SK-N-SH treated with all-trans-retinoic acid at 6 μM for 48 hours (cell line): ENCODE results near the gene CCDC78.

Experiments used
- ATAC-seq: fragments of 200-7000 bp; cut with Tn5 transposase; 3 replicates; pipeline ENCODE4 v1.9.1; 2020; ENCODE audit warnings: mild to moderate bottlenecking, moderate library complexity
- ARNTL ChIP-seq: fragments of 450-650 bp; formaldehyde crosslinking; IDR thresholded peaks from 2 replicates; pipeline ENCODE4 v1.5.0; 2020; ENCODE audit warnings: low read depth, mild to moderate bottlenecking, moderate library complexity, borderline replicate concordance
- BACH2 ChIP-seq: fragments of 250-450 bp; sonication (Bioruptor Pico); IDR thresholded peaks from 2 replicates; pipeline ENCODE4 v1.9.0; 2021; ENCODE audit warnings: mild to moderate bottlenecking, borderline replicate concordance
- CSDC2 ChIP-seq: fragments of 250-450 bp; sonication (Bioruptor Pico); IDR thresholded peaks from 2 replicates; pipeline ENCODE4 v1.5.0; 2020; ENCODE audit warnings: mild to moderate bottlenecking, moderate library complexity
- ESRRG ChIP-seq: fragments of 250-450 bp; sonication (Bioruptor Pico); IDR thresholded peaks from 2 replicates; pipeline ENCODE4 v1.6.1; 2021; ENCODE audit warnings: mild to moderate bottlenecking
- GLIS3 ChIP-seq: fragments of 250-450 bp; sonication (Bioruptor Pico); IDR thresholded peaks from 2 replicates; pipeline ENCODE4 v1.5.0; 2020; ENCODE audit warnings: mild to moderate bottlenecking, moderate library complexity
- OSR1 ChIP-seq: fragments of 250-450 bp; sonication (Bioruptor Pico); IDR thresholded peaks from 2 replicates; pipeline ENCODE4 v1.8.0; 2022; ENCODE audit warnings: moderate library complexity, mild to moderate bottlenecking, inconsistent platforms
- PPARA ChIP-seq: fragments of 250-450 bp; sonication (Bioruptor Pico); IDR thresholded peaks from 2 replicates; pipeline ENCODE4 v1.5.0; 2020; ENCODE audit warnings: mild to moderate bottlenecking, borderline replicate concordance
- RARB ChIP-seq: fragments of 250-450 bp; sonication (Bioruptor Pico); IDR thresholded peaks from 2 replicates; pipeline ENCODE4 v1.8.0; 2021; ENCODE audit warnings: mild to moderate bottlenecking, moderate library complexity
- TCF4 ChIP-seq: fragments of 250-450 bp; sonication (Bioruptor Pico); IDR thresholded peaks from 2 replicates; pipeline ENCODE4 v1.8.0; 2021; ENCODE audit warnings: mild to moderate bottlenecking, moderate library complexity, borderline replicate concordance
- ZC3H10 ChIP-seq: fragments of 250-450 bp; sonication (Bioruptor Pico); IDR thresholded peaks from 2 replicates; pipeline ENCODE4 v1.5.1; 2021; ENCODE audit warnings: mild to moderate bottlenecking, moderate library complexity
- ZFP3 ChIP-seq: fragments of 250-450 bp; sonication (Bioruptor Pico); IDR thresholded peaks from 2 replicates; pipeline ENCODE4 v1.5.0; 2020; ENCODE audit warnings: mild to moderate bottlenecking, moderate library complexity
- ZFP30 ChIP-seq: fragments of 450-650 bp; formaldehyde crosslinking; IDR thresholded peaks from 2 replicates; pipeline ENCODE4 v1.5.0; 2022; ENCODE audit warnings: mild to moderate bottlenecking, moderate library complexity
- ZNF565 ChIP-seq: fragments of 450-650 bp; formaldehyde crosslinking; conservative IDR thresholded peaks from 2 replicates; pipeline ENCODE4 v1.5.0; 2020; ENCODE audit warnings: low read depth, mild to moderate bottlenecking, moderate library complexity
- ZNF8 ChIP-seq: fragments of 450-650 bp; formaldehyde crosslinking; IDR thresholded peaks from 2 replicates; pipeline ENCODE4 v1.5.0; 2020; ENCODE audit warnings: mild to moderate bottlenecking, moderate library complexity
- TF ChIP-seq, protein P1 (sequence below): fragments of 250-450 bp; sonication (Bioruptor Pico); IDR thresholded peaks from 2 replicates; pipeline ENCODE4 v1.5.1; 2020; ENCODE audit warnings: low read depth, mild to moderate bottlenecking, moderate library complexity
- TF ChIP-seq, protein P2 (sequence below): fragments of 250-450 bp; sonication (Bioruptor Pico); IDR thresholded peaks from 2 replicates; pipeline ENCODE4 v1.8.0; 2021; ENCODE audit warnings: low read depth, mild to moderate bottlenecking, moderate library complexity, borderline replicate concordance
- TF ChIP-seq, protein P3 (sequence below): fragments of 250-450 bp; sonication (Bioruptor Pico); IDR thresholded peaks from 2 replicates; pipeline ENCODE4 v1.8.0; 2020; ENCODE audit warnings: mild to moderate bottlenecking, moderate library complexity, borderline replicate concordance
- TF ChIP-seq, protein P4 (sequence below): fragments of 250-450 bp; sonication (Bioruptor Pico); IDR thresholded peaks from 2 replicates; pipeline ENCODE4 v1.5.0; 2020; ENCODE audit warnings: mild to moderate bottlenecking, moderate library complexity

CCDC78 gene

GRCh38 chr16:720447-720989, 5.7 kb downstream of the CCDC78 start:
- no peak for TF ChIP-seq OSR1
- TF ChIP-seq, protein P1, sequence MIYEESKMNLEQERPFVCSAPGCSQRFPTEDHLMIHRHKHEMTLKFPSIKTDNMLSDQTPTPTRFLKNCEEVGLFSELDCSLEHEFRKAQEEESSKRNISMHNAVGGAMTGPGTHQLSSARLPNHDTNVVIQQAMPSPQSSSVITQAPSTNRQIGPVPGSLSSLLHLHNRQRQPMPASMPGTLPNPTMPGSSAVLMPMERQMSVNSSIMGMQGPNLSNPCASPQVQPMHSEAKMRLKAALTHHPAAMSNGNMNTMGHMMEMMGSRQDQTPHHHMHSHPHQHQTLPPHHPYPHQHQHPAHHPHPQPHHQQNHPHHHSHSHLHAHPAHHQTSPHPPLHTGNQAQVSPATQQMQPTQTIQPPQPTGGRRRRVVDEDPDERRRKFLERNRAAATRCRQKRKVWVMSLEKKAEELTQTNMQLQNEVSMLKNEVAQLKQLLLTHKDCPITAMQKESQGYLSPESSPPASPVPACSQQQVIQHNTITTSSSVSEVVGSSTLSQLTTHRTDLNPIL (CRISPR knock-in tag), result no peak
- TF ChIP-seq GLIS3 (CRISPR knock-in tag), result peak; percentile 70
- TF ChIP-seq, protein P2, sequence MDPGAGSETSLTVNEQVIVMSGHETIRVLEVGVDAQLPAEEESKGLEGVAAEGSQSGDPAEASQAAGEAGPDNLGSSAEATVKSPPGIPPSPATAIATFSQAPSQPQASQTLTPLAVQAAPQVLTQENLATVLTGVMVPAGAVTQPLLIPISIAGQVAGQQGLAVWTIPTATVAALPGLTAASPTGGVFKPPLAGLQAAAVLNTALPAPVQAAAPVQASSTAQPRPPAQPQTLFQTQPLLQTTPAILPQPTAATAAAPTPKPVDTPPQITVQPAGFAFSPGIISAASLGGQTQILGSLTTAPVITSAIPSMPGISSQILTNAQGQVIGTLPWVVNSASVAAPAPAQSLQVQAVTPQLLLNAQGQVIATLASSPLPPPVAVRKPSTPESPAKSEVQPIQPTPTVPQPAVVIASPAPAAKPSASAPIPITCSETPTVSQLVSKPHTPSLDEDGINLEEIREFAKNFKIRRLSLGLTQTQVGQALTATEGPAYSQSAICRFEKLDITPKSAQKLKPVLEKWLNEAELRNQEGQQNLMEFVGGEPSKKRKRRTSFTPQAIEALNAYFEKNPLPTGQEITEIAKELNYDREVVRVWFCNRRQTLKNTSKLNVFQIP (CRISPR knock-in tag), result 0 out of 2 replicates have a peak, but pooled peaks have one; percentile 17
- TF ChIP-seq ARNTL (CRISPR knock-in tag), result peak; percentile 37; the same call in 1 of the 2 replicates
- peak; percentile 43; the same call in 1 of the 2 replicates for TF ChIP-seq TCF4 (CRISPR knock-in tag)
- no peak for TF ChIP-seq ZFP30 (CRISPR knock-in tag)
- ATAC-seq, result peak; percentile 63

GRCh38 chr16:719815-720446, 6.3 kb downstream of the CCDC78 start:
- TF ChIP-seq ZFP3 (no peak), GLIS3 (CRISPR knock-in tag) (peak; percentile 55; the same call in 1 of the 2 replicates)
- ATAC-seq, result peak; percentile 11

- no peak for ATAC-seq
- TF ChIP-seq ZFP30 (CRISPR knock-in tag), result no peak
- TF ChIP-seq OSR1, result no peak
These were observed 7.3 kb downstream of the CCDC78 start for GRCh38 chr16:718922-719321.

- ATAC-seq, result no peak
- TF ChIP-seq TCF4 (CRISPR knock-in tag), result no peak
These were observed 7.9 kb downstream of the CCDC78 start for GRCh38 chr16:718389-718788.

GRCh38 chr16:717450-718245, 8.6 kb downstream of the CCDC78 start:
- no peak for ATAC-seq
- TF ChIP-seq ZNF565 (CRISPR knock-in tag), result no peak
- TF ChIP-seq, protein P3, sequence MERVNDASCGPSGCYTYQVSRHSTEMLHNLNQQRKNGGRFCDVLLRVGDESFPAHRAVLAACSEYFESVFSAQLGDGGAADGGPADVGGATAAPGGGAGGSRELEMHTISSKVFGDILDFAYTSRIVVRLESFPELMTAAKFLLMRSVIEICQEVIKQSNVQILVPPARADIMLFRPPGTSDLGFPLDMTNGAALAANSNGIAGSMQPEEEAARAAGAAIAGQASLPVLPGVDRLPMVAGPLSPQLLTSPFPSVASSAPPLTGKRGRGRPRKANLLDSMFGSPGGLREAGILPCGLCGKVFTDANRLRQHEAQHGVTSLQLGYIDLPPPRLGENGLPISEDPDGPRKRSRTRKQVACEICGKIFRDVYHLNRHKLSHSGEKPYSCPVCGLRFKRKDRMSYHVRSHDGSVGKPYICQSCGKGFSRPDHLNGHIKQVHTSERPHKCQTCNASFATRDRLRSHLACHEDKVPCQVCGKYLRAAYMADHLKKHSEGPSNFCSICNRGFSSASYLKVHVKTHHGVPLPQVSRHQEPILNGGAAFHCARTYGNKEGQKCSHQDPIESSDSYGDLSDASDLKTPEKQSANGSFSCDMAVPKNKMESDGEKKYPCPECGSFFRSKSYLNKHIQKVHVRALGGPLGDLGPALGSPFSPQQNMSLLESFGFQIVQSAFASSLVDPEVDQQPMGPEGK, result no peak
- TF ChIP-seq, protein P4, sequence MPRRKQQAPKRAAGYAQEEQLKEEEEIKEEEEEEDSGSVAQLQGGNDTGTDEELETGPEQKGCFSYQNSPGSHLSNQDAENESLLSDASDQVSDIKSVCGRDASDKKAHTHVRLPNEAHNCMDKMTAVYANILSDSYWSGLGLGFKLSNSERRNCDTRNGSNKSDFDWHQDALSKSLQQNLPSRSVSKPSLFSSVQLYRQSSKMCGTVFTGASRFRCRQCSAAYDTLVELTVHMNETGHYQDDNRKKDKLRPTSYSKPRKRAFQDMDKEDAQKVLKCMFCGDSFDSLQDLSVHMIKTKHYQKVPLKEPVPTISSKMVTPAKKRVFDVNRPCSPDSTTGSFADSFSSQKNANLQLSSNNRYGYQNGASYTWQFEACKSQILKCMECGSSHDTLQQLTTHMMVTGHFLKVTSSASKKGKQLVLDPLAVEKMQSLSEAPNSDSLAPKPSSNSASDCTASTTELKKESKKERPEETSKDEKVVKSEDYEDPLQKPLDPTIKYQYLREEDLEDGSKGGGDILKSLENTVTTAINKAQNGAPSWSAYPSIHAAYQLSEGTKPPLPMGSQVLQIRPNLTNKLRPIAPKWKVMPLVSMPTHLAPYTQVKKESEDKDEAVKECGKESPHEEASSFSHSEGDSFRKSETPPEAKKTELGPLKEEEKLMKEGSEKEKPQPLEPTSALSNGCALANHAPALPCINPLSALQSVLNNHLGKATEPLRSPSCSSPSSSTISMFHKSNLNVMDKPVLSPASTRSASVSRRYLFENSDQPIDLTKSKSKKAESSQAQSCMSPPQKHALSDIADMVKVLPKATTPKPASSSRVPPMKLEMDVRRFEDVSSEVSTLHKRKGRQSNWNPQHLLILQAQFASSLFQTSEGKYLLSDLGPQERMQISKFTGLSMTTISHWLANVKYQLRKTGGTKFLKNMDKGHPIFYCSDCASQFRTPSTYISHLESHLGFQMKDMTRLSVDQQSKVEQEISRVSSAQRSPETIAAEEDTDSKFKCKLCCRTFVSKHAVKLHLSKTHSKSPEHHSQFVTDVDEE (CRISPR knock-in tag), result no peak
- TF ChIP-seq RARB (CRISPR knock-in tag), result no peak
- TF ChIP-seq PPARA (CRISPR knock-in tag), result no peak
- TF ChIP-seq ZNF8, result no peak
- TF ChIP-seq BACH2, result no peak
- TF ChIP-seq ZFP30 (CRISPR knock-in tag), result no peak
- no peak for TF ChIP-seq ESRRG (CRISPR knock-in tag)
- no peak for TF ChIP-seq CSDC2 (CRISPR knock-in tag)
- TF ChIP-seq, protein P1 (CRISPR knock-in tag), result no peak
- no peak for TF ChIP-seq GLIS3 (CRISPR knock-in tag)
- no peak for TF ChIP-seq ZC3H10
